A549 (cell line): ENCODE measurements around the gene ICOS. TPM values are rescaled to one million over a fixed set of nuclear protein-coding genes. Genes with fewer than 3 reads are reported as not detected.
A peak's percentile ranks its signal among the peaks of the same experiment; 100 is the strongest.

Source experiments
- ATAC-seq, 2 experiments: fragments of 200-7000 bp in 1 of 2; fragments of >200 bp in 1 of 2; cut with Nextera tagmentation in 1 of 2; cut with Tn5 transposase in 1 of 2; 3 replicates each; pipeline versions ENCODE4 v1.8.0 to v1.9.1; 2018 to 2020; ENCODE audit warnings: mild to moderate bottlenecking in 1 of 2, moderate library complexity in 1 of 2
- CTCF ChIA-PET: fragments of 300-600 bp; sonication (Branson Sonifier 250); formaldehyde crosslinking; extraction: SDS; loops from one replicate; lab custom pipeline; 2021; ENCODE audit warnings: antibody characterized with exemption, inconsistent platforms; lab: Yijun Ruan, JAX
- POLR2A ChIA-PET: fragments of 350-600 bp; formaldehyde crosslinking; extraction: SDS; loops from one replicate; lab custom pipeline; 2021; ENCODE audit warnings: antibody characterized with exemption, inconsistent platforms; lab: Yijun Ruan, JAX
- DNase-seq, 2 experiments: peaks; one replicate each; pipeline versions ENCODE4 v3.0.0 to v3.0.0-alpha.2; 2011 to 2016; ENCODE audit warnings: low read depth in 1 of 2, low spot score in 1 of 2
- FAIRE-seq: peaks from 2 replicates; lab custom pipeline; 2011; peaks lifted over from hg19 to GRCh38; lab: Jason Lieb, UNC
- H3K27ac ChIP-seq, 2 experiments: fragments of >200 bp; sonication (Bioruptor Twin); formaldehyde crosslinking; 3 replicates each; pipeline ENCODE4 v1.5.1; 2016 to 2017
- H3K4me1 ChIP-seq: fragments of >200 bp; sonication (Bioruptor Twin); formaldehyde crosslinking; 3 replicates; pipeline ENCODE4 v1.6.1; 2016
- H3K4me2 ChIP-seq: fragments of >200 bp; sonication (Bioruptor Twin); formaldehyde crosslinking; 3 replicates; pipeline ENCODE4 v1.6.1; 2016
- H3K4me3 ChIP-seq: fragments of >200 bp; sonication (Bioruptor Twin); formaldehyde crosslinking; 3 replicates; pipeline ENCODE4 v1.5.1; 2016
- H3K9me3 ChIP-seq: fragments of >200 bp; sonication (Bioruptor Twin); formaldehyde crosslinking; 3 replicates; pipeline ENCODE4 v1.6.1; 2016
- BHLHE40 ChIP-seq: IDR thresholded peaks from 2 replicates; pipeline ENCODE4 v1.6.1; 2012; ENCODE audit warnings: low read depth, low read length, inconsistent platforms
- CBX2 ChIP-seq: fragments of 200-600 bp; sonication (generic); IDR thresholded peaks from 2 replicates; pipeline ENCODE4 v1.6.1; 2016; ENCODE audit warnings: low read depth, mild to moderate bottlenecking, borderline replicate concordance
- CHD2 ChIP-seq: fragments of 150-350 bp; IDR thresholded peaks from 2 replicates; pipeline ENCODE4 v1.6.1; 2014; ENCODE audit warnings: low read length; ENCODE audit not compliant: partially characterized antibody
- FOXS1 ChIP-seq: fragments of 250-450 bp; sonication (Bioruptor Pico); IDR thresholded peaks from 2 replicates; pipeline ENCODE4 v1.5.0; 2020; ENCODE audit warnings: mild to moderate bottlenecking, moderate library complexity
- NR3C1 ChIP-seq: fragments of >200 bp; sonication (Bioruptor Twin); formaldehyde crosslinking; IDR thresholded peaks from 3 replicates; pipeline ENCODE4 v1.6.1; 2017
- PHF8 ChIP-seq: fragments of 200-600 bp; sonication (generic); IDR thresholded peaks from 2 replicates; pipeline ENCODE4 v1.6.1; 2016; ENCODE audit warnings: low read depth, mild to moderate bottlenecking, antibody characterized with exemption, moderate library complexity, borderline replicate concordance
- RAD21 ChIP-seq, 2 experiments: fragments of >200 bp in 1 of 2; sonication (Bioruptor Twin) in 1 of 2; formaldehyde crosslinking in 1 of 2; IDR thresholded peaks in 1 of 2; conservative IDR thresholded peaks in 1 of 2; 2 replicates in 1 of 2; 3 replicates in 1 of 2; pipeline ENCODE4 v1.6.1; 2012 to 2018; ENCODE audit warnings: inconsistent platforms in 1 of 2
- SMC3 ChIP-seq: fragments of >200 bp; sonication (Bioruptor Twin); formaldehyde crosslinking; IDR thresholded peaks from 3 replicates; pipeline ENCODE4 v1.6.1; 2018; ENCODE audit warnings: inconsistent platforms
- ZFP36 ChIP-seq: fragments of 450-650 bp; IDR thresholded peaks from 2 replicates; pipeline ENCODE4 v1.6.1; 2014; ENCODE audit warnings: borderline replicate concordance; ENCODE audit not compliant: partially characterized antibody
- WGBS: methylation state at CpG from one replicate; pipeline ENCODE4 v1.1.6; 2017; ENCODE audit errors: missing lambda C conversion rate; 5-methylcytosine and 5-hydroxymethylcytosine counted together
- polyA plus RNA-seq, 4 experiments: library from polyadenylated mRNA; depleted of rRNA in 3 of 4; stranded (reverse); fragments of >200 nt; fragmentation: RNase III in 1 of 4; extraction: RNeasy Plus Mini Kit Qiagen cat#74134 plus additional on column Dnase treatment in 1 of 4; gene quantifications; 2 replicates in 3 of 4; 3 replicates in 1 of 4; pipeline ENCODE4 v1.2.3, GENCODE V29; 2011 to 2017
- TF ChIP-seq, protein P1 (sequence below): fragments of >200 bp; sonication (Bioruptor Twin); formaldehyde crosslinking; IDR thresholded peaks from 3 replicates; pipeline ENCODE4 v1.5.1; 2016
- TF ChIP-seq, protein P2 (sequence below): fragments of 200-600 bp; sonication (generic); IDR thresholded peaks from 2 replicates; pipeline ENCODE4 v1.6.1; 2016; ENCODE audit warnings: antibody characterized with exemption, mild to moderate bottlenecking, moderate library complexity
- TF ChIP-seq, protein P3 (sequence below): IDR thresholded peaks from 2 replicates; pipeline ENCODE4 v1.6.1; 2012

The ICOS gene
- polyA plus RNA-seq, 2 of the 4 experiments (the other 2 are of a cell fraction), result not detected

DNA sequence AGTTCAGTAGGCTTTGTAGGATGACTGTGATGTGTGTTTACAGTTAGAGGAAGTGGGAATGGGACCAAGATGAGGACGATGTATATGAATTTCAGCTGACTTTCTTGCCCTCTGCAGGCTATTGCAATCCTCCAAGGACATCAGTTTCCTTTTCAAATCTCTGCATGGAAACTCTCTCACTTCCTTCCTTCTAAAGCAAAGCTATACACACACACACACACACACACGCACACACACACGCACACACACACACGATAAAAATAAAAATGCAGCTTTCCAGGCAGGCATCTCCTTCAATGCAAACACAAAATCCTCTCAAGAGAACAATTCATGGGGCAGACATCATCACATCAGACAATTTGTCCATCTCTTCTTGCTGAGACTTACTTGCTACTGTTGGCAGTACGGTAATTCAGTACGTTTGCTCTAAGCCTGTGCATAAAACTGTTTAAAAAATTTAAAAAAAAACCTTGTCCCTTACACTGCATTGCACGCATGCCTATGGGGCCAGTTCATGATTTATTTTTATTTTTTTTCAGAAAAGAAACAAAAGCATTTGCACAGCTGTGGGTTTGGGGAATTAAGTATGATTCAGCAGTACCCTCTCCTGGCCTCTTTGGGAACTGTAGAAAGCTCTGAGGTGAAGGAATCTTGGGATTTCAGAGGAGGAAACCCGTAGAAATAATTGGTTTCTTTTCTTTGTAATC, 27.1 kb upstream of the ICOS start:
- ATAC-seq (peak; percentile 80 to 92; a peak in 5 of 6 replicates), FAIRE-seq (no peak), DNase-seq (peak; percentile 30 to 32)
- no peak overlapping the region for H3K27ac ChIP-seq
- TF ChIP-seq RAD21 (conservative IDR thresholded peaks at IDR 0.05 in 1 of 2, IDR thresholded peaks at IDR 0.05 in 1 of 2), result peak; percentile 70 to 75
- TF ChIP-seq, protein P1, sequence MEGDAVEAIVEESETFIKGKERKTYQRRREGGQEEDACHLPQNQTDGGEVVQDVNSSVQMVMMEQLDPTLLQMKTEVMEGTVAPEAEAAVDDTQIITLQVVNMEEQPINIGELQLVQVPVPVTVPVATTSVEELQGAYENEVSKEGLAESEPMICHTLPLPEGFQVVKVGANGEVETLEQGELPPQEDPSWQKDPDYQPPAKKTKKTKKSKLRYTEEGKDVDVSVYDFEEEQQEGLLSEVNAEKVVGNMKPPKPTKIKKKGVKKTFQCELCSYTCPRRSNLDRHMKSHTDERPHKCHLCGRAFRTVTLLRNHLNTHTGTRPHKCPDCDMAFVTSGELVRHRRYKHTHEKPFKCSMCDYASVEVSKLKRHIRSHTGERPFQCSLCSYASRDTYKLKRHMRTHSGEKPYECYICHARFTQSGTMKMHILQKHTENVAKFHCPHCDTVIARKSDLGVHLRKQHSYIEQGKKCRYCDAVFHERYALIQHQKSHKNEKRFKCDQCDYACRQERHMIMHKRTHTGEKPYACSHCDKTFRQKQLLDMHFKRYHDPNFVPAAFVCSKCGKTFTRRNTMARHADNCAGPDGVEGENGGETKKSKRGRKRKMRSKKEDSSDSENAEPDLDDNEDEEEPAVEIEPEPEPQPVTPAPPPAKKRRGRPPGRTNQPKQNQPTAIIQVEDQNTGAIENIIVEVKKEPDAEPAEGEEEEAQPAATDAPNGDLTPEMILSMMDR, result peak; percentile 70
- TF ChIP-seq CBX2, result no peak
- TF ChIP-seq SMC3, result peak; percentile 59
- CTCF ChIA-PET, result interaction anchor here (0.6 to 3.0 kb wide), 16 partner anchors 9 to 1321 kb away, joined by 3 to 12 read pairs (median 3); no protein-coding TSS in a partner anchor
- no peaks in the 10 kb centered on the region for H3K9me3 ChIP-seq
- H3K4me3 ChIP-seq, result no peak overlapping the region
- POLR2A ChIA-PET, result no interaction called here
- peak overlapping the region; percentile 65 for H3K4me2 ChIP-seq
- H3K4me1 ChIP-seq, result 0 out of 3 replicates have a peak, but pooled peaks cover 3% of the 10 kb centered on the region
- WGBS, result 41% methylated on average over 8 of the region's 8 CpGs

DNA sequence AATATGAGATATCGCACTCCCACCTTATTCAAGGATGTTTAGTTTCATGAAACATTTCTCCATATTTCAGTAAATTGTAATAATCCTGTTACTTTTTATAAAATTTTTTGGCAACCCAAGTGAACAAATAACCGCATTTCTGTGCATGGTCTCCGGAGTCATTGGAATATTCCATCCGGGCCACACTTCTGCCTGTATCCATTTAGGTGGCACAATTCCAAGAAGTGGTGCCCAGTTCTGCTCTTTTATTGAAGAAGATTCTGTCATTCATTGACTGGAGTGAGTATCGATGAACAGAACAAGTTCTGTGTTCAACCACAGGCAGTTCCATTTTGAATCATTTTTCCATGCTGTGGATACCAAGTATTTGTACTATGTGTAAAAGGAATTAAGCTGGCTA, 26.6 kb upstream of the ICOS start:
- 36% methylated on average over 5 of the region's 5 CpGs for WGBS
- Histone ChIP-seq H3K27ac (no peak overlapping the region), H3K9me3 (no peaks in the 10 kb centered on the region), H3K4me1 (0 out of 3 replicates have a peak, but pooled peaks cover 3% of the 10 kb centered on the region), H3K4me2 (peak overlapping the region; percentile 65), H3K4me3 (no peak overlapping the region)
- ChIA-PET CTCF (interaction anchor here (0.6 to 3.0 kb wide), 17 partner anchors 9 to 1321 kb away, joined by 3 to 12 read pairs (median 3); no protein-coding TSS in a partner anchor), POLR2A (no interaction called here)
- FAIRE-seq (no peak), DNase-seq (no peak), ATAC-seq (peak in 1 of 2 experiments; percentile 46; a peak in 3 of 6 replicates)
- TF ChIP-seq, protein P2, sequence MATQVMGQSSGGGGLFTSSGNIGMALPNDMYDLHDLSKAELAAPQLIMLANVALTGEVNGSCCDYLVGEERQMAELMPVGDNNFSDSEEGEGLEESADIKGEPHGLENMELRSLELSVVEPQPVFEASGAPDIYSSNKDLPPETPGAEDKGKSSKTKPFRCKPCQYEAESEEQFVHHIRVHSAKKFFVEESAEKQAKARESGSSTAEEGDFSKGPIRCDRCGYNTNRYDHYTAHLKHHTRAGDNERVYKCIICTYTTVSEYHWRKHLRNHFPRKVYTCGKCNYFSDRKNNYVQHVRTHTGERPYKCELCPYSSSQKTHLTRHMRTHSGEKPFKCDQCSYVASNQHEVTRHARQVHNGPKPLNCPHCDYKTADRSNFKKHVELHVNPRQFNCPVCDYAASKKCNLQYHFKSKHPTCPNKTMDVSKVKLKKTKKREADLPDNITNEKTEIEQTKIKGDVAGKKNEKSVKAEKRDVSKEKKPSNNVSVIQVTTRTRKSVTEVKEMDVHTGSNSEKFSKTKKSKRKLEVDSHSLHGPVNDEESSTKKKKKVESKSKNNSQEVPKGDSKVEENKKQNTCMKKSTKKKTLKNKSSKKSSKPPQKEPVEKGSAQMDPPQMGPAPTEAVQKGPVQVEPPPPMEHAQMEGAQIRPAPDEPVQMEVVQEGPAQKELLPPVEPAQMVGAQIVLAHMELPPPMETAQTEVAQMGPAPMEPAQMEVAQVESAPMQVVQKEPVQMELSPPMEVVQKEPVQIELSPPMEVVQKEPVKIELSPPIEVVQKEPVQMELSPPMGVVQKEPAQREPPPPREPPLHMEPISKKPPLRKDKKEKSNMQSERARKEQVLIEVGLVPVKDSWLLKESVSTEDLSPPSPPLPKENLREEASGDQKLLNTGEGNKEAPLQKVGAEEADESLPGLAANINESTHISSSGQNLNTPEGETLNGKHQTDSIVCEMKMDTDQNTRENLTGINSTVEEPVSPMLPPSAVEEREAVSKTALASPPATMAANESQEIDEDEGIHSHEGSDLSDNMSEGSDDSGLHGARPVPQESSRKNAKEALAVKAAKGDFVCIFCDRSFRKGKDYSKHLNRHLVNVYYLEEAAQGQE, result no peak

DNA sequence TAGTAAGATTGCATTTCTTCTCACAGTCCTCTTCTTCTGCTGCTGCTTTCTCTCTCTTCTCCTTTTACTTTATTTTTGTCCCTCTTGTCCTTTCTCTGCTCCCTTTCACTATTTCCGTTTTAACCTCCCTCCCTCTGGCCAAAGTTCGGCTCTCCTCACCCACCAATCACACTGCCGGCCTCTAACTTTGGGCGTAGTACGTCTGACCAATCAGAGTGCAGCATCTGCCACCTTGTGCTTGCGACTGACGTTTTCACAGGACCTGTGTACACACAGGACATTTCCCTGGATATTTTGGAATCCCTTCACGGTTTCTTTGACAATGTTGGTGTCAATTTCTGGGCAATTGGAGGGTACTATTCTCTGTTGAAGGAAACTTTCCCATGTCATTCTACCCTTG, 22.6 kb upstream of the ICOS start:
- FAIRE-seq, result no peak
- POLR2A ChIA-PET, result no interaction called here
- CTCF ChIA-PET, result no interaction called here

More for the DNA sequence above, 22.6 kb upstream of the ICOS start:
- H3K4me2 ChIP-seq, result 0 out of 3 replicates have a peak overlapping the region, but pooled peaks have one; percentile 2
- H3K4me3 ChIP-seq, result no peak overlapping the region
- no peaks in the 10 kb centered on the region for H3K9me3 ChIP-seq
- 0 out of 3 replicates have a peak, but pooled peaks cover 3% of the 10 kb centered on the region for H3K4me1 ChIP-seq
- no peak overlapping the region for H3K27ac ChIP-seq
- peak in 1 of 2 experiments; percentile 8 for DNase-seq
- TF ChIP-seq CHD2 (no peak), NR3C1 (no peak), PHF8 (no peak), FOXS1 (CRISPR knock-in tag) (no peak), ZFP36 (no peak), BHLHE40 (no peak)
- TF ChIP-seq, protein P3, sequence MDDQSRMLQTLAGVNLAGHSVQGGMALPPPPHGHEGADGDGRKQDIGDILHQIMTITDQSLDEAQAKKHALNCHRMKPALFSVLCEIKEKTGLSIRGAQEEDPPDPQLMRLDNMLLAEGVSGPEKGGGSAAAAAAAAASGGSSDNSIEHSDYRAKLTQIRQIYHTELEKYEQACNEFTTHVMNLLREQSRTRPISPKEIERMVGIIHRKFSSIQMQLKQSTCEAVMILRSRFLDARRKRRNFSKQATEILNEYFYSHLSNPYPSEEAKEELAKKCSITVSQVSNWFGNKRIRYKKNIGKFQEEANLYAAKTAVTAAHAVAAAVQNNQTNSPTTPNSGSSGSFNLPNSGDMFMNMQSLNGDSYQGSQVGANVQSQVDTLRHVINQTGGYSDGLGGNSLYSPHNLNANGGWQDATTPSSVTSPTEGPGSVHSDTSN, result no peak
- TF ChIP-seq, all 56 proteins: peak for 0
- ATAC-seq, result peak in 1 of 2 experiments; percentile 41; a peak in 2 of 6 replicates
- 39% methylated on average over 8 of the region's 8 CpGs for WGBS
